Measurements from ENCODE around the gene FAM47E. TPM values are rescaled to one million over a fixed set of nuclear protein-coding genes. Genes with fewer than 3 reads are reported as not detected.

Gene FAM47E
- total and polyA plus RNA-seq, 2 donors from 2014 or later, result 10.4 to 15.0 TPM

GRCh38 chr4:76292730-76293129, 41.2 kb downstream of the FAM47E start:
- intact Hi-C loops (cut with DNase I), result no loop called here
- FAIRE-seq (no peak), DNase-seq (no peak)
- no peaks in the 10 kb centered on the region for H3K9me3 ChIP-seq (ENCODE audit: control insufficient read depth in 2 of 3, insufficient read depth in 1 of 3, low read length in 3 of 3)
- no peaks in the 10 kb centered on the region for H3K27me3 ChIP-seq (ENCODE audit: control insufficient read depth, insufficient read depth, low read length)
- no peak overlapping the region for H3K9ac ChIP-seq (ENCODE audit: low read length in 3 of 3)
- no peaks in the 10 kb centered on the region for H3K36me3 ChIP-seq (ENCODE audit: control insufficient read depth in 2 of 3, insufficient read depth in 3 of 3, low read length in 3 of 3)
- no peak for TF ChIP-seq CTCF (IDR thresholded peaks at IDR 0.05; ENCODE audit: borderline replicate concordance, extremely low read depth, insufficient read depth)
- no peak overlapping the region for H3K27ac ChIP-seq (ENCODE audit: low read depth in 2 of 2, low read length in 2 of 2)
- H3K4me1 ChIP-seq (ENCODE audit: control insufficient read depth in 2 of 3, insufficient read depth in 2 of 3, low read depth in 1 of 3, low read length in 3 of 3), result peaks cover 0 to 4% (median 0%) of the 10 kb centered on the region in 3 donors
- H3K4me3 ChIP-seq (ENCODE audit: low read length in 3 of 3), result no peak overlapping the region

GRCh38 chr4:76293772-76294171, 42.3 kb downstream of the FAM47E start:
- no peak for FAIRE-seq
- DNase-seq, result no peak
- Histone ChIP-seq H3K4me3 (ENCODE audit: low read length in 3 of 3) (no peak overlapping the region), H3K36me3 (ENCODE audit: control insufficient read depth in 2 of 3, insufficient read depth in 3 of 3, low read length in 3 of 3) (no peaks in the 10 kb centered on the region), H3K4me1 (ENCODE audit: control insufficient read depth in 2 of 3, insufficient read depth in 2 of 3, low read depth in 1 of 3, low read length in 3 of 3) (peaks cover 0 to 4% (median 0%) of the 10 kb centered on the region in 3 donors), H3K27me3 (ENCODE audit: control insufficient read depth, insufficient read depth, low read length) (no peaks in the 10 kb centered on the region), H3K9ac (ENCODE audit: low read length in 3 of 3) (no peak overlapping the region), H3K9me3 (ENCODE audit: control insufficient read depth in 2 of 3, insufficient read depth in 1 of 3, low read length in 3 of 3) (no peaks in the 10 kb centered on the region), H3K27ac (ENCODE audit: low read depth in 2 of 2, low read length in 2 of 2) (no peak overlapping the region)
- intact Hi-C loops (cut with DNase I), result no loop called here
- TF ChIP-seq CTCF (IDR thresholded peaks at IDR 0.05; ENCODE audit: borderline replicate concordance, extremely low read depth, insufficient read depth), result no peak

- intact Hi-C loops (cut with DNase I), result no loop called here
- Histone ChIP-seq H3K4me3 (ENCODE audit: low read length in 3 of 3) (no peak overlapping the region), H3K9me3 (ENCODE audit: control insufficient read depth in 2 of 3, insufficient read depth in 1 of 3, low read length in 3 of 3) (no peaks in the 10 kb centered on the region), H3K4me1 (ENCODE audit: control insufficient read depth in 2 of 3, insufficient read depth in 2 of 3, low read depth in 1 of 3, low read length in 3 of 3) (peaks cover 0 to 6% (median 0%) of the 10 kb centered on the region in 3 donors), H3K27ac (ENCODE audit: low read depth in 2 of 2, low read length in 2 of 2) (no peak overlapping the region), H3K9ac (ENCODE audit: low read length in 3 of 3) (no peak overlapping the region), H3K27me3 (ENCODE audit: control insufficient read depth, insufficient read depth, low read length) (no peaks in the 10 kb centered on the region), H3K36me3 (ENCODE audit: control insufficient read depth in 2 of 3, insufficient read depth in 3 of 3, low read length in 3 of 3) (no peaks in the 10 kb centered on the region)
- TF ChIP-seq CTCF (IDR thresholded peaks at IDR 0.05; ENCODE audit: borderline replicate concordance, extremely low read depth, insufficient read depth), result no peak
- no peak for FAIRE-seq
- no peak for DNase-seq
Measured at GRCh38 chr4:76296286-76296820, 44.8 kb downstream of the FAM47E start.

- Histone ChIP-seq H3K27ac (ENCODE audit: low read depth in 2 of 2, low read length in 2 of 2) (no peak overlapping the region), H3K4me3 (ENCODE audit: low read length in 3 of 3) (no peak overlapping the region), H3K36me3 (ENCODE audit: control insufficient read depth in 2 of 3, insufficient read depth in 3 of 3, low read length in 3 of 3) (no peaks in the 10 kb centered on the region), H3K9ac (ENCODE audit: low read length in 3 of 3) (no peak overlapping the region), H3K27me3 (ENCODE audit: control insufficient read depth, insufficient read depth, low read length) (no peaks in the 10 kb centered on the region), H3K4me1 (ENCODE audit: control insufficient read depth in 2 of 3, insufficient read depth in 2 of 3, low read depth in 1 of 3, low read length in 3 of 3) (peaks cover 0 to 8% (median 0%) of the 10 kb centered on the region in 3 donors), H3K9me3 (ENCODE audit: control insufficient read depth in 2 of 3, insufficient read depth in 1 of 3, low read length in 3 of 3) (no peaks in the 10 kb centered on the region)
- DNase-seq (no peak), FAIRE-seq (no peak)
- no peak for TF ChIP-seq CTCF (IDR thresholded peaks at IDR 0.05; ENCODE audit: borderline replicate concordance, extremely low read depth, insufficient read depth)
- intact Hi-C loops (cut with DNase I), result no loop called here
Measured at GRCh38 chr4:76298227-76298626, 46.7 kb downstream of the FAM47E start.

All from kidney (tissue), 14 donors.